ENCODE results near the gene CSAG2.
"Not testable (repeated sequence)": the region's sequence is repeated elsewhere in the genome, so short reads cannot be mapped to it uniquely, and the experiment has no call there.

Gene CSAG2

GRCh38 chrX:152709173-152709572, at the start of gene CSAG2:
Gene CSAG2 (minus strand): TSS chrX:152709273. CDS start chrX:152709112, 161 bp downstream.
- DNase-seq = not testable (repeated sequence)

GRCh38 chrX:152754871-152755270, 45.8 kb upstream of the CSAG2 start:
- not testable (repeated sequence) for DNase-seq

GRCh38 chrX:152753686-152754650, 44.9 kb upstream of the CSAG2 start, which contains the start of gene MAGEA2:
Gene MAGEA2 (minus strand): TSS chrX:152753842. CDS start chrX:152751363, 2,479 bp downstream.
- not testable (repeated sequence) for DNase-seq

- DNase-seq = no peak
These were observed 29.5 kb upstream of the CSAG2 start for GRCh38 chrX:152738560-152738959.

- not testable (repeated sequence) for DNase-seq
These were observed 27.5 kb upstream of the CSAG2 start for GRCh38 chrX:152736528-152736927.

GRCh38 chrX:152735860-152736511, 26.9 kb upstream of the CSAG2 start:
- no peak for DNase-seq

GRCh38 chrX:152735101-152735500, 26.0 kb upstream of the CSAG2 start:
- no peak for DNase-seq

- DNase-seq = not testable (repeated sequence)
These were observed 25.2 kb upstream of the CSAG2 start for GRCh38 chrX:152734143-152734858.

- DNase-seq = no peak
These were observed 24.3 kb upstream of the CSAG2 start, which contains the start of the genes CSAG1 and MAGEA12 for GRCh38 chrX:152733261-152733975. Gene CSAG1 (minus strand): TSS chrX:152733721. CDS start chrX:152732460, 1,261 bp downstream. Gene MAGEA12 (plus strand): TSS chrX:152733757. CDS start chrX:152736162, 2,405 bp downstream.

- DNase-seq = no peak
These were observed 16.3 kb upstream of the CSAG2 start for GRCh38 chrX:152725409-152725808.

GRCh38 chrX:152713815-152714787, 5.0 kb upstream of the CSAG2 start, which contains the start of gene MAGEA2B:
Gene MAGEA2B (plus strand): TSS chrX:152714628. CDS start chrX:152717107, 2,479 bp downstream.
- DNase-seq = not testable (repeated sequence)

GRCh38 chrX:152713195-152713594, 4.1 kb upstream of the CSAG2 start:
- not testable (repeated sequence) for DNase-seq

GRCh38 chrX:152706500-152706899, 2.6 kb downstream of the CSAG2 start:
- not testable (repeated sequence) for DNase-seq

- DNase-seq = not testable (repeated sequence)
These were observed 8.7 kb downstream of the CSAG2 start for GRCh38 chrX:152700390-152700789.

GRCh38 chrX:152697952-152698931, 10.8 kb downstream of the CSAG2 start, which contains the start of gene MAGEA3:
Gene MAGEA3 (plus strand): TSS chrX:152698794. CDS start chrX:152700833, 2,039 bp downstream.
- DNase-seq = not testable (repeated sequence)

GRCh38 chrX:152681012-152681411, 28.1 kb downstream of the CSAG2 start:
- not testable (repeated sequence) for DNase-seq

- not testable (repeated sequence) for DNase-seq
These were observed 34.4 kb downstream of the CSAG2 start for GRCh38 chrX:152674652-152675051.

GRCh38 chrX:152674135-152674534, 34.9 kb downstream of the CSAG2 start:
- DNase-seq = no peak

- DNase-seq = no peak
These were observed 46.0 kb downstream of the CSAG2 start for GRCh38 chrX:152663086-152663485.
